Measurements from ENCODE around the gene HLTF.
"Not testable (repeated sequence)": the region's sequence is repeated elsewhere in the genome, so short reads cannot be mapped to it uniquely, and the experiment has no call there.

Gene HLTF

GRCh38 chr3:149015393-149015792 lies 70.9 kb downstream of the HLTF start:
- no peak for DNase-seq

- DNase-seq = no peak
Measured at GRCh38 chr3:149013726-149014125, 72.6 kb downstream of the HLTF start.

GRCh38 chr3:149011676-149012075 lies 74.7 kb downstream of the HLTF start:
- no peak for DNase-seq

- DNase-seq = no peak
Measured at GRCh38 chr3:149010966-149011365, 75.4 kb downstream of the HLTF start.

GRCh38 chr3:149010504-149010951 lies 75.8 kb downstream of the HLTF start:
- no peak for DNase-seq

GRCh38 chr3:149009732-149010131 lies 76.6 kb downstream of the HLTF start:
- peak; percentile 51 for DNase-seq

GRCh38 chr3:149007567-149008257 lies 78.6 kb downstream of the HLTF start:
- no peak for DNase-seq

GRCh38 chr3:149005416-149005815 lies 80.9 kb downstream of the HLTF start:
- DNase-seq = no peak

- DNase-seq = no peak
Measured at GRCh38 chr3:149004622-149005021, 81.7 kb downstream of the HLTF start.

GRCh38 chr3:149003653-149004305 lies 82.6 kb downstream of the HLTF start:
- DNase-seq = peak; percentile 21

- DNase-seq = no peak
Measured at GRCh38 chr3:149001727-149002126, 84.6 kb downstream of the HLTF start.

GRCh38 chr3:149000206-149000745 lies 86.1 kb downstream of the HLTF start:
- no peak for DNase-seq

- DNase-seq = no peak
Measured at GRCh38 chr3:148999806-149000205, 86.5 kb downstream of the HLTF start.

- DNase-seq = no peak
Measured at GRCh38 chr3:148998715-148999423, 87.5 kb downstream of the HLTF start.

GRCh38 chr3:148998297-148998696 lies 88.0 kb downstream of the HLTF start:
- DNase-seq = no peak

- DNase-seq = no peak
Measured at GRCh38 chr3:148997623-148998022, 88.7 kb downstream of the HLTF start.

GRCh38 chr3:148992635-148993255 lies 93.6 kb downstream of the HLTF start:
- no peak for DNase-seq

GRCh38 chr3:148992027-148992634 lies 94.2 kb downstream of the HLTF start:
- peak; percentile 26 for DNase-seq

- peak; percentile 87 for DNase-seq
Measured at GRCh38 chr3:148991219-148992026, 94.9 kb downstream of the HLTF start, which contains the start of gene GYG1. TSS of gene GYG1 (plus strand) at chr3:148991540. CDS start at chr3:148991641, 101 bp downstream.

- DNase-seq = no peak
Measured at GRCh38 chr3:148990236-148990635, 96.1 kb downstream of the HLTF start.

- DNase-seq = not testable (repeated sequence)
Measured at GRCh38 chr3:148987551-148987950, 98.8 kb downstream of the HLTF start.

GRCh38 chr3:148981273-148981672 lies 105.1 kb downstream of the HLTF start:
- no peak for DNase-seq

All from CD4-positive, alpha-beta T cell treated with Interleukin-15 for 1 hour (primary cell).